GM23338 (cell line): ENCODE data around the gene S100A11. TPM values are rescaled to one million over a fixed set of nuclear protein-coding genes. Genes with fewer than 3 reads are reported as not detected.

Experiments
- ATAC-seq: fragments of 200-7000 bp; cut with Tn5 transposase; 3 replicates; pipeline ENCODE4 v1.9.1; 2020
- DNase-seq: peaks from one replicate; pipeline ENCODE4 v3.0.0-alpha.2; 2015; ENCODE audit warnings: low spot score
- H2AFZ ChIP-seq: fragments of 200-600 bp; sonication (generic); 2 replicates; pipeline ENCODE4 v1.8.0; 2016; ENCODE audit warnings: antibody characterized with exemption, mild to moderate bottlenecking, moderate library complexity
- H3F3A ChIP-seq: fragments of 200-600 bp; sonication (generic); replicated peaks from 2 replicates; pipeline ENCODE4 v1.8.0; 2017; ENCODE audit warnings: antibody characterized with exemption, mixed run types, low read depth
- H3K27ac ChIP-seq: fragments of 200-600 bp; sonication (generic); 2 replicates; pipeline ENCODE4 v1.6.1; 2016; ENCODE audit warnings: low read depth
- H3K27me3 ChIP-seq: fragments of 200-600 bp; sonication (generic); 2 replicates; pipeline ENCODE4 v1.8.0; 2016; ENCODE audit warnings: mild to moderate bottlenecking, mixed run types, moderate library complexity; ENCODE audit not compliant: insufficient read depth
- H3K36me3 ChIP-seq: fragments of 200-600 bp; sonication (generic); 2 replicates; pipeline ENCODE4 v1.8.0; 2016; ENCODE audit warnings: mild to moderate bottlenecking; ENCODE audit not compliant: insufficient read depth
- H3K4me1 ChIP-seq: fragments of 200-600 bp; sonication (generic); 2 replicates; pipeline ENCODE4 v1.8.0; 2016; ENCODE audit warnings: mild to moderate bottlenecking, moderate library complexity; ENCODE audit not compliant: insufficient read depth
- H3K4me2 ChIP-seq: fragments of 200-600 bp; sonication (generic); 2 replicates; pipeline ENCODE4 v1.7.1; 2017; ENCODE audit warnings: mixed run types
- H3K4me3 ChIP-seq: fragments of 200-600 bp; sonication (generic); 2 replicates; pipeline ENCODE4 v1.6.1; 2016; ENCODE audit warnings: mixed run types
- H3K79me2 ChIP-seq: fragments of 200-600 bp; sonication (generic); replicated peaks from 2 replicates; pipeline ENCODE4 v1.8.0; 2017; ENCODE audit warnings: mild to moderate bottlenecking; ENCODE audit not compliant: insufficient read depth
- H3K9me2 ChIP-seq: fragments of 200-600 bp; sonication (generic); 2 replicates; pipeline ENCODE4 v1.8.0; 2017; ENCODE audit not compliant: insufficient read depth
- H4K20me1 ChIP-seq: fragments of 200-600 bp; sonication (generic); replicated peaks from 2 replicates; pipeline ENCODE4 v1.8.0; 2017; ENCODE audit warnings: mild to moderate bottlenecking; ENCODE audit not compliant: insufficient read depth
- H3K27ac Mint-ChIP-seq: 2 replicates; pipeline ENCODE4 v1.8.0; 2020; ENCODE audit warnings: inconsistent platforms, mild to moderate bottlenecking, moderate library complexity, mixed read lengths
- H3K27me3 Mint-ChIP-seq: 3 replicates; pipeline ENCODE4 v1.8.0; 2022; ENCODE audit warnings: low read depth, mild to moderate bottlenecking, moderate library complexity, mixed read lengths, inconsistent platforms; ENCODE audit not compliant: insufficient read depth, poor library complexity
- H3K36me3 Mint-ChIP-seq: 3 replicates; pipeline ENCODE4 v1.8.0; 2021; ENCODE audit warnings: low read depth, mild to moderate bottlenecking, inconsistent platforms, moderate library complexity, mixed read lengths
- H3K4me1 Mint-ChIP-seq: 3 replicates; pipeline ENCODE4 v1.8.0; 2020; ENCODE audit warnings: mild to moderate bottlenecking, inconsistent platforms, mixed read lengths
- H3K4me3 Mint-ChIP-seq: 3 replicates; pipeline ENCODE4 v1.8.0; 2021; ENCODE audit warnings: moderate library complexity, mild to moderate bottlenecking, inconsistent platforms, mixed read lengths
- H3K9me3 Mint-ChIP-seq: 3 replicates; pipeline ENCODE4 v1.8.0; 2020; ENCODE audit warnings: moderate library complexity, mild to moderate bottlenecking, inconsistent platforms, mixed read lengths
- ETS1 ChIP-seq: IDR thresholded peaks from 2 replicates; pipeline ENCODE4 v1.6.1; 2016; ENCODE audit warnings: antibody characterized with exemption
- EZH2 ChIP-seq: fragments of 200-600 bp; sonication (generic); IDR thresholded peaks from one replicate; pipeline ENCODE4 v1.8.0; 2017; ENCODE audit warnings: antibody characterized with exemption, mild to moderate bottlenecking, low read depth; ENCODE audit not compliant: unreplicated experiment
- JUNB ChIP-seq: IDR thresholded peaks from one replicate; pipeline ENCODE4 v1.6.1; 2016; ENCODE audit warnings: antibody characterized with exemption; ENCODE audit not compliant: unreplicated experiment
- REST ChIP-seq: IDR thresholded peaks from one replicate; pipeline ENCODE4 v1.6.1; 2018; ENCODE audit warnings: antibody characterized with exemption; ENCODE audit not compliant: unreplicated experiment
- ZNF114 ChIP-seq: fragments of 250-450 bp; sonication (Bioruptor Pico); IDR thresholded peaks from 2 replicates; pipeline ENCODE4 v1.5.0; 2020; ENCODE audit warnings: mild to moderate bottlenecking, moderate library complexity
- ZNF331 ChIP-seq: fragments of 250-450 bp; sonication (Bioruptor Pico); IDR thresholded peaks from 2 replicates; pipeline ENCODE4 v1.5.0; 2020; ENCODE audit warnings: low read depth, mild to moderate bottlenecking, moderate library complexity
- ZNF462 ChIP-seq: fragments of 250-450 bp; sonication (Bioruptor Pico); IDR thresholded peaks from 2 replicates; pipeline ENCODE4 v1.5.0; 2020; ENCODE audit warnings: mild to moderate bottlenecking, moderate library complexity
- polyA plus RNA-seq: library from polyadenylated mRNA; unstranded; fragments of >200 nt; fragmentation: Nextera tagmentation; extraction: Ambion mirVana; gene quantifications from 2 replicates; pipeline ENCODE4 v1.2.1, GENCODE V29; 2016
- total RNA-seq: library from RNA; depleted of rRNA; stranded (reverse); fragments of >200 nt; shearing (Covaris generic); gene quantifications from 2 replicates; pipeline ENCODE4 v1.2.3, GENCODE V29; 2014

The S100A11 gene
- total and polyA plus RNA-seq, 2 experiments from 2014 or later = 73.1 to 596 TPM

- no peak for TF ChIP-seq ZNF462
- no peak for TF ChIP-seq ETS1
- TF ChIP-seq EZH2 = no peak
These were observed 13.6 kb downstream of the S100A11 start (continued) for GRCh38 chr1:152023221-152023620.

GRCh38 chr1:152022474-152022873, 14.3 kb downstream of the S100A11 start:
- Histone ChIP-seq H3K27ac (no peak overlapping the region), H3K27me3 (no peaks in the 10 kb centered on the region), H3K4me2 (no peak overlapping the region), H3K9me2 (peaks cover 4% of the 10 kb centered on the region; the same call in 1 of the 2 replicates), H3F3A (no peaks in the 10 kb centered on the region), H3K4me3 (no peak overlapping the region), H4K20me1 (no peaks in the 10 kb centered on the region; the same call in 1 of the 2 replicates), H3K79me2 (no peaks in the 10 kb centered on the region), H2AFZ (no peak overlapping the region), H3K36me3 (no peaks in the 10 kb centered on the region), H3K4me1 (peaks cover 3% of the 10 kb centered on the region; the same call in 1 of the 2 replicates)
- DNase-seq (no peak), ATAC-seq (no peak)
- Mint-ChIP-seq H3K27ac (no peak overlapping the region), H3K4me1 (peaks cover 27% of the 10 kb centered on the region), H3K36me3 (no peaks in the 10 kb centered on the region), H3K4me3 (no peak overlapping the region), H3K27me3 (peaks cover 1% of the 10 kb centered on the region), H3K9me3 (no peaks in the 10 kb centered on the region)
- TF ChIP-seq ZNF114 (CRISPR knock-in tag) (no peak), REST (no peak), JUNB (no peak), ZNF331 (no peak)
